HL-60/S4 treated with phorbol 12-myristate 13-acetate at 8.2 ng/mL for 4 days and 3 days (cell line): ENCODE measurements around the gene DPP10.

Experiments
- in situ Hi-C: fragments of 300-500 bp; cut with MboI; formaldehyde crosslinking; loops from 2 replicates; pipeline ENCODE4 v1.15.0; 2022; ENCODE audit warnings: low sequenced_read_pairs

The DPP10 gene

DNA sequence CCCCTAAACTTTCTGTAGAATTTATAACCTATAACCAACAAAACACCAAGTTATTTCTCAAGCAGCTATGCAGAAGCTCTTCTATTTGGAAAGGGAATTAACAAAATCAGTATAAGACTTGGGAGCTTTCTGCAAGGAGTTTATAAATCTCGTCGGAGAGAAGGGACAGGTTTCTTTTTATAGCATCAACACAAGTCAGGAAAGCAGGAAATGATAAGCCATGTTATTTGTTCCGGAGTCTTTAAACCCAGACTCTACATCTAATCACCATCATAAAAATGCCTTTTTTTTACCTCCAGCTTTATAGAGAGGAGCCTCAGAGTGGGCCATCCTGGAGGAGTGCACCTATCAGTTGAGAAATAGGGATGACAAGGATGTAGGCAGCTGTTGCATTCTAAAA, 137.1 kb downstream of the DPP10 start:
- in situ Hi-C loops: no loop called here

- in situ Hi-C loops: no loop called here
Observed at GRCh38 chr2:114580691-114581090, 138.2 kb downstream of the DPP10 start.

- in situ Hi-C loops: no loop called here
Observed at GRCh38 chr2:114598329-114598728, 155.9 kb downstream of the DPP10 start.

- in situ Hi-C loops: no loop called here
Observed at GRCh38 chr2:114609203-114609602, 166.8 kb downstream of the DPP10 start.

- in situ Hi-C loops: no loop called here
Observed at GRCh38 chr2:114609801-114610200, 167.4 kb downstream of the DPP10 start.

DNA sequence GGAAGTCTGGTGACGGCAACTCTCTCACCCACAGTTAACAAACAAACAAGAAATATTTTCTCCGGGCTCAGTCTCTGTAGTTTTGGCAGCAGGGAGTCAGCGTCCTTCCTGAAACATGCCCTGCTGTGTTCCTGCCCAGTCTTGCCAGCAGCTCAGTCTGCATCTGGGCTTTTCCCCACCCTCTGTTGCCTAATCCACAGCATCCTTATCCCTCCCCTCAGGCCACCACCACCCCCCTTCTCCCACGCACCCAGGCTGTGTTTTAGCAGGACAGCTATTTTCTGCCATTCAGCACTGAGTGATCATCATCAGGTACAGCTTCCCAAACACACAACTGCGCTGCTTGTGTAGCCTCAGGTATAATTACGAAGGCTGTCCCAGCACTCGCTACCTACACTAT, 168.2 kb downstream of the DPP10 start:
- in situ Hi-C loops: no loop called here

GRCh38 chr2:114614592-114614991, 172.2 kb downstream of the DPP10 start:
- in situ Hi-C loops: no loop called here

DNA sequence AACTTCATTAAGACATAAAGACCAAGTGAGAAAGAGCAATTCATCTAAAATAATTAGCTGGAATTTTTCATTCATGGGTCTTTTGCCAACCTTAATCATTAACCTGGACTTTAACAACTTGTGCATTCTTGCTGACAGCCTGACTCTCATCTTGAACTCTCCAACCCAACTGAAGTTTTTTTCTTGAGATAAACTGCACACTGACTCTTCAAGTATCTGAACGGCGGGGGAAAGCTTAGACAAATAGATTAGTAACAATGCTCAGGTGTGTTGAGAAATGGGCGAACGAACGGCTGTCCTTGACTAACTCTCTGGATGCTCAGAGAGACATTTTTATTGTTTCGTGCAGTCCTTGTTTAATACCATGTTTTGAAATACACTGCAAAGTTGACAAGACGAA, 186.0 kb downstream of the DPP10 start:
- in situ Hi-C loops: no loop called here

DNA sequence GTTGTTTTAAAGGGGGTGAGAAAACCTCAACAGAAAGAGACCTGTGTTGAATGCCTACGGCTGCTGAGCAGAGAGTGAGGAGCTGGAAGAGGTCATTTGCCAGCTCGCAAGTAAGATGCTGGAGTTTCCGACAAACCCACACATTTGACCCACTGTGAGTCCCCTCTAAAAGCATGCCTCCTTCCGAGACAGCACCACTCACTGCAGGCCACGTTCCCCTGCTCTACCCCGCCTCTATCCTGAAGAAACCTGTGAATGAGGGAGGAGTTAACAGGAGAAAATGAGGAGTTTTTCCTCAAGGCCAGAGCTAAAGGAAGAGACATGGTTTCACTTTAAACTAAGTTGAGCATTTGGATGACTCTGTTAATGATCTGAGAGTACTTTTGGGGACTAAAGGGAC, 188.7 kb downstream of the DPP10 start:
- in situ Hi-C loops: no loop called here

- in situ Hi-C loops: no loop called here
Observed at GRCh38 chr2:114642166-114642770, 199.8 kb downstream of the DPP10 start.

GRCh38 chr2:114642988-114643553, 200.6 kb downstream of the DPP10 start:
- in situ Hi-C loops: no loop called here

- in situ Hi-C loops: no loop called here
Observed at GRCh38 chr2:114651933-114652332, 209.5 kb downstream of the DPP10 start.

GRCh38 chr2:114659880-114660279, 217.4 kb downstream of the DPP10 start:
- in situ Hi-C loops: no loop called here

- in situ Hi-C loops: no loop called here
Observed at GRCh38 chr2:114661971-114662939, 219.8 kb downstream of the DPP10 start.

- in situ Hi-C loops: no loop called here
Observed at GRCh38 chr2:114668415-114668814, 226.0 kb downstream of the DPP10 start.

GRCh38 chr2:114683251-114683650, 240.8 kb downstream of the DPP10 start:
- in situ Hi-C loops: no loop called here

GRCh38 chr2:114684403-114684802, 242.0 kb downstream of the DPP10 start:
- in situ Hi-C loops: no loop called here

- in situ Hi-C loops: no loop called here
Observed at GRCh38 chr2:114685102-114685501, 242.7 kb downstream of the DPP10 start.

DNA sequence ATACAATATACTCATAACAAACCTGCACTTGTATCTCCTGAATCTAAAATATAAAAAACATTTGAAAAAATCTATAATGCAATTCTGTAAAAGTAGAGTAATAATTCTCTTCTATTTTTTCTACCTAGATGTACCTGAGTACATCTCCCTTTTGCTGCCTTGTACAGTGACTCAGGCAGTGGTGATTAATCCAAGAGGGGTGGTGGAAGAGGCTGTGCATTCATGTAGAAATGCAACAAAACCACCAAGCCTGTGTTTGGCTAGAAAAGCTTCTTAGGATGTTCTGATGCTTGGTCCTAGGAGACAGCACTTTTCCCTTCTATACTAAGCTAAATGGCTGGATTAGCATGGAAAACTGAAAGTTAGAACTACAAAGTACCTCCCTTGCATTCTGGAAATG, 245.8 kb downstream of the DPP10 start:
- in situ Hi-C loops: no loop called here

GRCh38 chr2:114698520-114698919, 256.1 kb downstream of the DPP10 start:
- in situ Hi-C loops: no loop called here

DNA sequence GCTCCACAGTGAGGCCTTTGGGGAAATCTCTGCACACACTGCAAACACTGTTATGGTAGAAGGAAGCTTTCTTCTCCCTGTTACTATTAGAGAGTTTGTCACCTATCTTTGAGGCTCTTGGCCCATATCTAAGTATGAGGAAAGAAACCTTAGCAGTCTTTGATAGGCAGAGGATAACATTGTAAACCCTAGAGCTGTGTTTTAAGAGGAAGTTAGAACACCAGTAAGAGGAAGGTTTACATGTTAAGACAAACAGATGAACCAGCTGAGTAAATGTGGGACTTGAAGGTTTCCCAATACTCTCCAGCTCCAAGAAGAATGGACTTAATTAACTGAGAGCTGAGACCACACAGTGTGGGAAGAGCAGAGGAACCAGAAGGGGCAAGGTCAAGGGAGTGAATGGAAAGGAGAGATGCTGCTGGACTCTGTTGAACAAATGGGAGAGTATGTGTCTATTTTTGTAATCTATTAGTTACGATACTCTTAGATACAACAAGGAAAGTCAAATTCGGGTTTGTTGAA, 257.0 kb downstream of the DPP10 start:
- in situ Hi-C loops: no loop called here

GRCh38 chr2:114700440-114700839, 258.0 kb downstream of the DPP10 start:
- in situ Hi-C loops: no loop called here
